Mammary epithelial cell (primary cell): ENCODE measurements around the gene CENPB.

ENCODE experiments used
- EZH2 ChIP-seq: IDR thresholded peaks from 2 replicates; pipeline ENCODE4 v1.6.1; 2012; ENCODE audit warnings: low read length, inconsistent platforms, borderline replicate concordance
- TF ChIP-seq, protein P1 (sequence below), 2 donors: IDR thresholded peaks in 1 of 2; conservative IDR thresholded peaks in 1 of 2; 2 replicates each; pipeline ENCODE4 v1.5.1; 2011 to 2012; ENCODE audit warnings: inconsistent platforms in 2 of 2, low read length in 2 of 2, mild to moderate bottlenecking in 2 of 2, control low read depth in 1 of 2, low read depth in 1 of 2; ENCODE audit not compliant: insufficient read depth in 1 of 2; ENCODE audit errors: extremely low read depth in 1 of 2

DNA sequence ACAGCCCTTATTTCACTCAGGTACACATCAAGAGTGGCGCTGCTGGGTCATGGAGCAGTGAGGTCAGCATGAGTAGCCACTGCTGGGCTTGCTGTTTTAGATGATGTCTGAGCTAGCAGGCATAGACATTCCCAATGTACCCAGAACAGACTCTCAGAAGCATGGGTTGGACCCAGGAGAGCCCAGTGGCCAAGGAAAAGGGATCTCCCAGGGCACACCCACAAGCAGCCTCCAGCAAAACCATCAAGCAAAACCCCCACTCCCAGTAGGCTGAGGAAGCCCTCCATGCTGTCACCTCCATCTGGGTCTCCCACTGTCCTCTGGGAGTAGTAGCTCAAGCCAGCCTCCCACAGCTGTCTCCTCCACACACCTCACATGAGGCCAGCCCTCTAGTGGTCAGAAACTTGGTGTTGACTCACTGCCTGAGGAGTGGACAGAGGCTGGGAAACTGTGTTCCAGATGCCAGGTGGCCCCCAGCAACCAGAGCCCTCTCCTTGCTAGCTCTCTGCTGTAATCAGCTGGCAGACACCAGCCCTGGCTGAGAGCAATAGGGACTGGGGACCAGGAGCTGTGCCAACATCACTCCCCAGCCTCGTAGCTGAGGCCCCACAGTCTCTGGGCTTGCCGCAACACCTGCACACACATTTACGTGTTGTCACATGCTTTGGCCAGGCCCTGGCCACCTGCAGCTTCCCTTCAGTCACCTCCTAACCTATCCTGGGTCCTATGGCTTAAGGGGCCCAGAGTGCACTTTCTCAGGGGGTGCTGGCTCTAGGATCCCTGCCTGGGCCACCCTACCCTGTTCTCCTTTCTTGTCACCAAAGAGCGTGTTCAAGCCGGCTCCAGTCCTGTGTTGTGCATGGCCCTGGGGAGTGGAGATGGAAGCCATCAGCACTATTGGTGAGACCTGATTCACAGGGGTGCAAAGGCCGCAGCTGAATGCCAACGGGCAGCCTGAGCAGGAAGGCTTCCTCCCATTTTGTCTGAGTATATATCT, 31.9 kb upstream of the CENPB start:
- TF ChIP-seq, protein P1, sequence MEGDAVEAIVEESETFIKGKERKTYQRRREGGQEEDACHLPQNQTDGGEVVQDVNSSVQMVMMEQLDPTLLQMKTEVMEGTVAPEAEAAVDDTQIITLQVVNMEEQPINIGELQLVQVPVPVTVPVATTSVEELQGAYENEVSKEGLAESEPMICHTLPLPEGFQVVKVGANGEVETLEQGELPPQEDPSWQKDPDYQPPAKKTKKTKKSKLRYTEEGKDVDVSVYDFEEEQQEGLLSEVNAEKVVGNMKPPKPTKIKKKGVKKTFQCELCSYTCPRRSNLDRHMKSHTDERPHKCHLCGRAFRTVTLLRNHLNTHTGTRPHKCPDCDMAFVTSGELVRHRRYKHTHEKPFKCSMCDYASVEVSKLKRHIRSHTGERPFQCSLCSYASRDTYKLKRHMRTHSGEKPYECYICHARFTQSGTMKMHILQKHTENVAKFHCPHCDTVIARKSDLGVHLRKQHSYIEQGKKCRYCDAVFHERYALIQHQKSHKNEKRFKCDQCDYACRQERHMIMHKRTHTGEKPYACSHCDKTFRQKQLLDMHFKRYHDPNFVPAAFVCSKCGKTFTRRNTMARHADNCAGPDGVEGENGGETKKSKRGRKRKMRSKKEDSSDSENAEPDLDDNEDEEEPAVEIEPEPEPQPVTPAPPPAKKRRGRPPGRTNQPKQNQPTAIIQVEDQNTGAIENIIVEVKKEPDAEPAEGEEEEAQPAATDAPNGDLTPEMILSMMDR (conservative IDR thresholded peaks at IDR 0.05 in 1 of 2, IDR thresholded peaks at IDR 0.05 in 1 of 2; ENCODE audit: extremely low read depth in 1 of 2, insufficient read depth in 1 of 2, low read depth in 1 of 2, low read length in 2 of 2) = peak; percentile 63 to 73
- no peak for TF ChIP-seq EZH2
